Kidney (tissue), 14 donors: ENCODE results near the gene SYDE2. TPM values are rescaled to one million over a fixed set of nuclear protein-coding genes. Genes with fewer than 3 reads are reported as not detected.

Experiments used
- DNase-seq, 5 donors: peaks; one replicate each; pipeline ENCODE4 v3.0.0-alpha.2; 2013 to 2020
- FAIRE-seq: peaks from 2 replicates; lab custom pipeline; 2012; peaks lifted over from hg19 to GRCh38; lab: Jason Lieb, UNC
- H3K27ac ChIP-seq, 2 donors: one replicate each; pipeline ENCODE4 v1.7.0; 2013; ENCODE audit warnings: low read depth in 2 of 2, low read length in 2 of 2, inconsistent platforms in 1 of 2
- H3K27me3 ChIP-seq: one replicate; pipeline ENCODE4 v1.7.1; 2013; ENCODE audit warnings: low read length, inconsistent platforms; ENCODE audit not compliant: control insufficient read depth, insufficient read depth
- H3K36me3 ChIP-seq, 3 donors: one replicate each; pipeline versions ENCODE4 v1.7.0 to v1.7.1; 2013; ENCODE audit warnings: low read length in 3 of 3, control low read depth in 1 of 3, inconsistent platforms in 1 of 3; ENCODE audit not compliant: insufficient read depth in 3 of 3, control insufficient read depth in 2 of 3
- H3K4me1 ChIP-seq, 3 donors: one replicate each; pipeline versions ENCODE4 v1.7.0 to v1.7.1; 2013; ENCODE audit warnings: low read length in 3 of 3, inconsistent platforms in 1 of 3, low read depth in 1 of 3; ENCODE audit not compliant: control insufficient read depth in 2 of 3, insufficient read depth in 2 of 3
- H3K4me3 ChIP-seq, 3 donors: one replicate each; pipeline versions ENCODE4 v1.7.0 to v1.8.1; 2013; ENCODE audit warnings: low read length in 3 of 3, control low read depth in 1 of 3, inconsistent platforms in 1 of 3
- H3K9ac ChIP-seq, 3 donors: one replicate each; pipeline versions ENCODE4 v1.7.0 to v1.7.1; 2013; ENCODE audit warnings: low read length in 3 of 3, control low read depth in 1 of 3, inconsistent platforms in 1 of 3
- H3K9me3 ChIP-seq, 3 donors: one replicate each; pipeline versions ENCODE4 v1.7.0 to v1.7.1; 2013; ENCODE audit warnings: low read length in 3 of 3, control low read depth in 1 of 3, inconsistent platforms in 1 of 3; ENCODE audit not compliant: control insufficient read depth in 2 of 3, insufficient read depth in 1 of 3
- intact Hi-C: fragments of 100-400 bp; cut with DNase I; formaldehyde crosslinking; loops from one replicate; pipeline ENCODE4 v1.11.1; 2022
- polyA plus RNA-seq: library from polyadenylated mRNA; stranded (reverse); fragments of 350-450 nt; fragmentation: Illumina TruSeq; extraction: RNeasy Lipid Tissue Mini Kit (QIAGEN cat#74804); gene quantifications from one replicate; pipeline ENCODE4 v1.2.3, GENCODE V29; 2014; ENCODE audit warnings: low read depth, low replicate concordance; ENCODE audit not compliant: insufficient read depth
- total RNA-seq: library from RNA; stranded (reverse); fragmentation: NEBNext Ultra II Directional; extraction: Animal tissue kit (Norgen Biotek cat#: 25700); gene quantifications from one replicate; pipeline ENCODE4 v1.2.1, GENCODE V29; 2021
- TF ChIP-seq, protein P1 (sequence below): IDR thresholded peaks from 3 replicates; pipeline ENCODE4 v1.5.1; 2012; ENCODE audit warnings: mild to moderate bottlenecking, moderate library complexity, borderline replicate concordance; ENCODE audit not compliant: insufficient read depth; ENCODE audit errors: extremely low read depth
- donor health status: control.
- donor health status: control.
- donor health status: control.
- donor health status: control.
- donor health status: control.
- donor health status: DM: yes; HTN: yes; CAD: no.
- donor health status: Normal renal cell carcinoma (clear cell type).

SYDE2 gene
- total and polyA plus RNA-seq, 2 donors from 2014 or later, result 1.3 to 7.0 TPM

DNA sequence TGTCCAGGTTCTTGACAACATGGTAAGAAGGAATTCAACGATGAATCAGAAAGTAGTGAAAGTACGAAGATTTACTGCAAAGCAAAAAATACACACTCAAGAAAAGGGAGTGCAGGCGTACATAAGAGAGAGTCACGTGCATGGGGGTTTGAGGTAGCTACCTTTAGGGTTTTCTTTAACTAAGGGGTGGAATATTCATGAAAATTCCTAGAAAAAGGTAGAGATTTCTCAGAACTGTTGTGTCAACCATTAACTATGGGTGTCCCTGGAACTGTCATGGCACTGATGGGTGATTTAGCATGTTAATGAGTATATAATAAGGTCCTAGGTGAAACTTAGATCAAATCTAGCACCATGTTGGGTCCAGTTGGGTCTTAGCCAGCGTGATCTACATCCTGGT is 22.5 kb upstream of the SYDE2 start:
- intact Hi-C loops, result no loop called here
- H3K4me1 ChIP-seq, result peaks cover 4 to 11% (median 4%) of the 10 kb centered on the region in 3 donors
- H3K27ac ChIP-seq, result no peak overlapping the region
- no peak for DNase-seq
- no peak overlapping the region for H3K4me3 ChIP-seq
- no peaks in the 10 kb centered on the region for H3K36me3 ChIP-seq
- H3K9ac ChIP-seq, result no peak overlapping the region
- TF ChIP-seq, protein P1, sequence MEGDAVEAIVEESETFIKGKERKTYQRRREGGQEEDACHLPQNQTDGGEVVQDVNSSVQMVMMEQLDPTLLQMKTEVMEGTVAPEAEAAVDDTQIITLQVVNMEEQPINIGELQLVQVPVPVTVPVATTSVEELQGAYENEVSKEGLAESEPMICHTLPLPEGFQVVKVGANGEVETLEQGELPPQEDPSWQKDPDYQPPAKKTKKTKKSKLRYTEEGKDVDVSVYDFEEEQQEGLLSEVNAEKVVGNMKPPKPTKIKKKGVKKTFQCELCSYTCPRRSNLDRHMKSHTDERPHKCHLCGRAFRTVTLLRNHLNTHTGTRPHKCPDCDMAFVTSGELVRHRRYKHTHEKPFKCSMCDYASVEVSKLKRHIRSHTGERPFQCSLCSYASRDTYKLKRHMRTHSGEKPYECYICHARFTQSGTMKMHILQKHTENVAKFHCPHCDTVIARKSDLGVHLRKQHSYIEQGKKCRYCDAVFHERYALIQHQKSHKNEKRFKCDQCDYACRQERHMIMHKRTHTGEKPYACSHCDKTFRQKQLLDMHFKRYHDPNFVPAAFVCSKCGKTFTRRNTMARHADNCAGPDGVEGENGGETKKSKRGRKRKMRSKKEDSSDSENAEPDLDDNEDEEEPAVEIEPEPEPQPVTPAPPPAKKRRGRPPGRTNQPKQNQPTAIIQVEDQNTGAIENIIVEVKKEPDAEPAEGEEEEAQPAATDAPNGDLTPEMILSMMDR, result no peak
- H3K27me3 ChIP-seq, result no peaks in the 10 kb centered on the region
- FAIRE-seq, result no peak
- H3K9me3 ChIP-seq, result no peaks in the 10 kb centered on the region

DNA sequence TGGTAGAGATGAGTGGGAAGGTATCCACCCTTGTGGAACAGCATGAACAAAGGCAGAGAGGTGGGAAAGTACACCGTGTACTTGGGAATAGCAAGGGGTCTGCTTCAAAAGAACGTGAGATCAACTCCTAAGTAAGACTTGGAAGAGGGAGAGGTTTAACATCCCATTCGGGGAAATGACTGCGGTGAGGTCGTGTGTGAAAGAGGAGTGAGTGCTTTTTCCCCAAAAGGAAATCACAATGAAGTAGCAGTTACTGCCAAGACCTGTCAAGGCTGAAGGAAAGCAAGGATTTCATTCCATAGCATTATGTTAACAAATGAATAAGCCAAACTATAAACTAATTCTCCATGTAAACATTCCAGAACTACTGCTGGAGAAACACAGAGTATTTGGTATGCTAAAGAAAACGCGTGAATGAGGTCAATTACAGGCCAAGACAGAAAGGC is 20.0 kb upstream of the SYDE2 start:
- TF ChIP-seq, protein P1, result no peak
- Histone ChIP-seq H3K9ac (no peak overlapping the region), H3K36me3 (no peaks in the 10 kb centered on the region), H3K27me3 (no peaks in the 10 kb centered on the region), H3K4me3 (no peak overlapping the region), H3K27ac (no peak overlapping the region), H3K4me1 (peaks cover 4 to 7% (median 4%) of the 10 kb centered on the region in 3 donors), H3K9me3 (no peaks in the 10 kb centered on the region)
- peak in 1 of 5 donors; percentile 58 for DNase-seq
- no peak for FAIRE-seq
- intact Hi-C loops, result no loop called here

DNA sequence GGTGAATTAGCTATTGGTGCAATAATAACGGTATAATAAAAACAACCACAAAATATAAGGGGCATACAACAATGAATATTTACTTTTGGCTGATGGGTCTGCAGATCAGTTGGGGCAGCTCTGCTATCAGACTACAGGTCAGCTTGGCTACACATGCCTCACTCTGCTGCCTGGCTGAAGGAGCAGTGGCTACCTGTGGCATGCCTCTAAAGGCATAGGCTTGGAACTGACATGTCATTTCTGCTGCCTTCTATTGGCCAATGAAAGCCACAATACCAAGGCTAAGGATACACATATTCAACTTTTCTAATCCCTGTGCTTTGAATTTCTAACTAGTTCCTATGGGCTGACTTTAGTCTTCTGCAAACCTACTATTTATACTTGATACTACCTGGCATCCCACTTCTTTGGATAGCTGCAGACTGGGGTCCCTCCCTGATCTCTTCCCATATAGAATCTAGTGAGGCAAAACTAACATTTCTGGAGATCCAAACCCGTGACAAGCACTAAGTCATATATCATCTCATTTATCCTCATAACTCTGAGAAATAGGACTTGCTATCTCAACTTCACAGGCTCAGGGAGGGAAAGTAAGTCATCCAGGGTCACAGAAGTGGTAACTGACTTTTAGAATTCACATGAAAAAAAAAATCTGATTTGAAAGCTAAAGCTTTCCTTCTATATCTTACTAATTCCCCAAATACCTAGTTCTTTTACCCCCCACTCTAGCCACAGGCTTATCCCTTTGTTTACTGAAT is 19.2 kb upstream of the SYDE2 start:
- H3K36me3 ChIP-seq, result no peaks in the 10 kb centered on the region
- FAIRE-seq (no peak), DNase-seq (no peak)
- H3K9ac ChIP-seq, result no peak overlapping the region
- peaks cover 2 to 5% (median 4%) of the 10 kb centered on the region in 3 donors for H3K4me1 ChIP-seq
- intact Hi-C loops, result no loop called here
- no peak overlapping the region for H3K4me3 ChIP-seq
- H3K27ac ChIP-seq, result no peak overlapping the region
- no peaks in the 10 kb centered on the region for H3K9me3 ChIP-seq
- H3K27me3 ChIP-seq, result no peaks in the 10 kb centered on the region
- TF ChIP-seq, protein P1, result no peak

DNA sequence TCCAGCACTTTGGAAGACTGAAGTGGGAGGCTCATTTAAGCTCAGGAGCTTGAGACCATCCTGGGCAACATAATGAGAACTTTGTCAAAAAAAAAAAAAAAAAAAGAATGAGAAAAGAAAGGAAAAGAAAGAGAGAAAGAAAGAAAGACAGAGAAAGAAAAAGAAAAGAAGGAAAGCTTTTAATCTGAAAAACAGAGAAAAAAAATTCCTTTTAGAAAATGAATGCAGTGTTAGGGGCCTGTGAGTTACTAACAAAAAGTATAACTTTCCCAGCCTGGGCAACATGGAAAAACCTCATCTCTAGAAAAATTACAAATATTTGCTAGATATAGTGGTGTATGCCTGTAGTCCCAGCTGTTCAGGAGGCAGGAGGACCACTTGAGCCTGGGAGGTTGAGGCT is 15.9 kb upstream of the SYDE2 start:
- intact Hi-C loops, result no loop called here
- no peak overlapping the region for H3K4me3 ChIP-seq
- peaks cover 0 to 4% (median 0%) of the 10 kb centered on the region in 3 donors for H3K4me1 ChIP-seq
- H3K9me3 ChIP-seq, result no peaks in the 10 kb centered on the region
- no peak overlapping the region for H3K27ac ChIP-seq
- no peaks in the 10 kb centered on the region for H3K27me3 ChIP-seq
- TF ChIP-seq, protein P1, result no peak
- no peak overlapping the region for H3K9ac ChIP-seq
- no peaks in the 10 kb centered on the region for H3K36me3 ChIP-seq
- FAIRE-seq (no peak), DNase-seq (no peak)
